Peyer's patch (tissue), 4 donors: ENCODE results near the gene KIF3B.

Experiments used
- POLR2A ChIP-seq, 2 donors: fragments of 450-650 bp; IDR thresholded peaks; one replicate each; pipeline ENCODE4 v1.5.1; 2017; ENCODE audit warnings: antibody characterized with exemption in 2 of 2, mild to moderate bottlenecking in 2 of 2, moderate library complexity in 2 of 2
- TF ChIP-seq, protein P1 (sequence below), 6 experiments: fragments of 450-650 bp in 4 of 6; fragments of 200-600 bp in 2 of 6; sonication (generic) in 1 of 6; IDR thresholded peaks; one replicate each; pipeline ENCODE4 v1.5.1; 2017 to 2019; ENCODE audit warnings: antibody characterized with exemption in 6 of 6, mild to moderate bottlenecking in 3 of 6, moderate library complexity in 1 of 6

DNA sequence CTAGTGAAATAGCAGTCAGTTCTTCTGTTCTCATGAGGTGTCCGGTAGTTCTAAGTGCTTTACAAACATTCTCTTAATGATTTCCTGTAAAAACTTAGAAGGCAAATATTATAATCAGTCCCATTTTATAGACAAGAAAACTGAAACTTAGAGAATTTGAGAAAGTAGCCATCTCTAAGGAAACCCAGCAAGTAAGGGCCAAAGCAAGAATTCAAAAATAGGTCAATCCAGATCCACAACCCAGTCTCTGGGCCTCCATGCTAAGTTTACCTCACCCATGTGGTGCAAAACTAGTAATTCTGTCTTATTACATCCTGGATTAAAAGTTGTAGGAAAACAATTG is 53.1 kb downstream of the KIF3B start:
- TF ChIP-seq POLR2A (IDR thresholded peaks at IDR 0.05): no peak
- TF ChIP-seq, protein P1, sequence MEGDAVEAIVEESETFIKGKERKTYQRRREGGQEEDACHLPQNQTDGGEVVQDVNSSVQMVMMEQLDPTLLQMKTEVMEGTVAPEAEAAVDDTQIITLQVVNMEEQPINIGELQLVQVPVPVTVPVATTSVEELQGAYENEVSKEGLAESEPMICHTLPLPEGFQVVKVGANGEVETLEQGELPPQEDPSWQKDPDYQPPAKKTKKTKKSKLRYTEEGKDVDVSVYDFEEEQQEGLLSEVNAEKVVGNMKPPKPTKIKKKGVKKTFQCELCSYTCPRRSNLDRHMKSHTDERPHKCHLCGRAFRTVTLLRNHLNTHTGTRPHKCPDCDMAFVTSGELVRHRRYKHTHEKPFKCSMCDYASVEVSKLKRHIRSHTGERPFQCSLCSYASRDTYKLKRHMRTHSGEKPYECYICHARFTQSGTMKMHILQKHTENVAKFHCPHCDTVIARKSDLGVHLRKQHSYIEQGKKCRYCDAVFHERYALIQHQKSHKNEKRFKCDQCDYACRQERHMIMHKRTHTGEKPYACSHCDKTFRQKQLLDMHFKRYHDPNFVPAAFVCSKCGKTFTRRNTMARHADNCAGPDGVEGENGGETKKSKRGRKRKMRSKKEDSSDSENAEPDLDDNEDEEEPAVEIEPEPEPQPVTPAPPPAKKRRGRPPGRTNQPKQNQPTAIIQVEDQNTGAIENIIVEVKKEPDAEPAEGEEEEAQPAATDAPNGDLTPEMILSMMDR (IDR thresholded peaks at IDR 0.05): no peak
